ENCODE results near the gene CNTNAP2.
"Not testable (repeated sequence)": the region's sequence is repeated elsewhere in the genome, so short reads cannot be mapped to it uniquely, and the experiment has no call there.

The CNTNAP2 gene

GRCh38 chr7:148265896-148266295 is 2149.3 kb downstream of the CNTNAP2 start:
- DNase-seq (ENCODE audit: low read depth) = no peak

GRCh38 chr7:148266795-148267194 is 2150.2 kb downstream of the CNTNAP2 start:
- no peak for DNase-seq (ENCODE audit: low read depth)

DNA sequence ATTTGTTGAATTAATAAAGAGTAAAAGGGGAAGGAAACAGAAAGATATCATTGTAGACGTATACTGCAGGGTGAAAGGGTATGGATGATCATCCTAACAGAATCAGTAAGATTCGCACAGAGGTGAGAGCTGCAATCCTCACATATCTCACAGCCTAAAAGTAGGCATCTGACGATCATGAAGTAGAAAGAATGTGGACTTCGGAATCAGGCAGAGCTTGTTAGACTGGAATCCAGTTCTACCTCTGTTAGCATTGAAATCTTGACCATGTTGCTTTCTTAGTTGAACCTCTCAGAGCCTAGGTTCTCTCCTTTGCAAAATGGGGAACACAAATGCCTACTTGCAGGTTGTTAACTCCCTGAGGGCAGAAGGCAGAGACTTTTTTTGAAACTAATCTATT is 2154.0 kb downstream of the CNTNAP2 start:
- no peak for DNase-seq (ENCODE audit: low read depth)

DNA sequence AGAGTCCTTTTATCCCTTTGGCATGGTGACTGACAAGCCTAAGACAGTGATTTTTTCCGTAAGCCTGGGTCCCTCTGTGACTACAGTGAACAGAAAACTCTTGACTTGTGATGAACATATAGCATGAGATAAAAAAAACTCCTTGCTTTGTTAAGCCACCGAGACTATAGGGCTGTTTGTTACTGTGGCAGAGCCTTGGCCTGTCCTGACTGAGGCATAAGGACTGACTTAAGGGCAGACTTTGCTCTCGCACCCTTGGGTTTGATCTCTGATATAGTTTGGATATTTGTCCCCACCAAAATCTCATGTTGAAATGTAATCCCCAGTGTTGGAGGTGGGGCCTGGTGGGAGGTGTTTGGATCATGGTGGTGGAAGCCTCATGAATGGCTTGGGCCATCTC is 2157.5 kb downstream of the CNTNAP2 start:
- DNase-seq (ENCODE audit: low read depth) = no peak

DNA sequence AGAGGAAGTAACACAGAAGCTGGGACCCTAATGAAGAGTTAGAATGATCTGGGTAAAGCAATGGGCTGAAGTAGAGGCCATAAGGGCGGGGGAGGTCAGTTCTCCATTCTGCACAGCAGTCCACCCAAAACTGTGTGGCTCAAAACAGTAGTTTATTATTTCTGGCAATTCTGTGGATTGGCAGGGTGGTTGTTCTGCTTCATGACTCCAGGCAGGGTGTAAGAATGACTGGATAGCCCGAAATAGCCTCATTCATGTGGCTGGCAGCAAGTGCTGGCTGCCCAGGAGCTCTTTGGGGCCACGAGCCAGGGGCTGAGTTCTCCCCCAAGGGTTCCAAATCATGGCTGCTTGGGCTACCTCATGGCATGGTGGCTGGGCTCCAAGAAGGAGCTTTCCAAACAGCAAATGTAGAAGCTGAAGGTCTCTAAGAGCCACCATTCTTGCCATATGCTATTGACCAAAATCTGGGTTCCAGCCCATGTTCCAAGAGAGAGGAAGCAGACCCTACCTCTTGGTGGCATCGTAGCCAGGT is 2158.8 kb downstream of the CNTNAP2 start:
- no peak for DNase-seq (ENCODE audit: low read depth)

DNA sequence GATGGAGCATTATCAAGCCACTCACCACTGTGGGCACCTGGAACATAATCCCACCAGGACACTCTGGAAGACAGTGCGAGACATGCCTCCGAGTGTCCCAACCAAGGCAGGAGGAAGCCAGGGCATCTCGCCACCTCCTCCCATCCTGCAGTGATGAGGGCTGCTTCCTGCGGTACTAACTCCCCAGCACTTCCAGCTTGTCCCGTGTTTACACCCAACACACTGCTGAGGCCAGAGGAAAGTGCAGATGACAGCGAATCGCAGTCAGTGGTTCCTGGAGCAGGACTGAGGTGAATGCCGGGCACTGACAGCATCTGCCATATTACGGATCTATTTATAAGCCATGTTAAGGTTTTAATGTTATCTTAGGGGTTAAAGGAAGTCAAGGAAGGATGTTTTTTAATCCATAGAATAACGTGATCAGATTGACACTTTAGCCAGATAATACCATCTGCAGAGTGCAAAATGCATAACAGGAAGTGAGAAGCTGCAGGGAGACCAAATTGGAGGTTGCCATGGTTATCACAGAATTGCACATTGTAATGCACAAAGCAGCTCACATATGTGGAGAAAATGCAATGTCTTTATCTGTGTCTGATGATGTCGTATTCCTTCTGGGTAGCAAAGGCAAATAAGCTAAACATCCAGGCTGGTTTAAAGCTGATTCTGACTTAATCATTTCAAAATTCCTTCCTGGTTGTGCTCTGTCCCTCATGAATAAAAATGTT is 2159.9 kb downstream of the CNTNAP2 start:
- DNase-seq (ENCODE audit: low read depth) = no peak

DNA sequence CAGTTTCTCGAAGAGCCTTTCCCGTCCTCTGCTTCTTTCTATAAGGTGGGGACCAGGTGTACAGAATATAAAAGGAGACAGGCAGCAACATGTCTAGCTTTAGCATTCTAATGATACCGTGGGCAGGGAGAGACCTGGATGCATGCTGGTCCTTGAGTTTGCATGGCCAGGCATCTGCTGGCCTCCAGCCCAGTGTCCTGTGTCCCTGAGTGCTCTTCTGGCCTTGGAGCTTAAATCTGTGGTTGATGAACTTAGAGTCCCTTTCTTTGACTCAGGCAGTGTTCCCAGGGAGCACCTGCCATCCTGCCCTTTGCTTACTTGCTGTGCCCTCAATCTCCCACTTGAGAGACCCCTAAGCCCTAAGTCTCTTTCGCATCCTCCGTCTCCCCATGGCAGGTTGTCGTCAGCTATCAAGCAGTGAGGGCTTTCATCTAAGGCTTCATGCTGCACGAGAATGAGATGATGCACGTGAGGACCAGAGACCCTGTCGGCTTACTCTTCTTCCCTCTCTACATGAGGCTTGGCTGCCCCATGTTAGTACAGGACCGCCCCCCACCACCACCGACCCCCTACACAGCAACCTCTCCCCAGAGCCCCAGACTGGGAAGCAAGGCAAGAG is 2160.6 kb downstream of the CNTNAP2 start:
- no peak for DNase-seq (ENCODE audit: low read depth)

- no peak for DNase-seq (ENCODE audit: low read depth)
These were observed 2169.5 kb downstream of the CNTNAP2 start for GRCh38 chr7:148286150-148286549.

GRCh38 chr7:148287538-148287937 is 2170.9 kb downstream of the CNTNAP2 start:
- DNase-seq (ENCODE audit: low read depth) = no peak

- no peak for DNase-seq (ENCODE audit: low read depth)
These were observed 2172.1 kb downstream of the CNTNAP2 start for GRCh38 chr7:148288592-148289151.

GRCh38 chr7:148289630-148290029 is 2173.0 kb downstream of the CNTNAP2 start:
- DNase-seq (ENCODE audit: low read depth) = no peak

- DNase-seq (ENCODE audit: low read depth) = no peak
These were observed 2173.9 kb downstream of the CNTNAP2 start for GRCh38 chr7:148290538-148290937.

DNA sequence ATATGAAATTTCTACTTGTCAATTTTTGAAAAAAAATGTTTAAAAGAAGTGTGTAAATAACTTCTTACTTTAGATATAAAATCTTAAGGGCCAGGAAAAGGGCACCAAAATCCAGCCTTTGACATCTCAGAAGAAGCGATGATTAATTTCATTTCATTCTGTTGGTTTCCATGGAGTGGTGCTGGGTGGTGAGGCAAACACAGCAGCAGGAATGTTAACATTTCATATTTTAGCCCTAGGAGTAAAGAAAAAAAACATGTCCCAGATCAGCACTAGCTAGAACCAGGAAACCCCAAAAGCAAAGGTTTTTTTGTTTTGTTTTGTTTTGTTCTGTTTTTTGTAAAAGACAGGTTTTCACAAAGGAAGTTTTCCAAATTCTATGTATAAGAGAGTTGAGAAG is 2175.2 kb downstream of the CNTNAP2 start:
- DNase-seq (ENCODE audit: low read depth) = no peak

- no peak for DNase-seq (ENCODE audit: low read depth)
These were observed 2180.5 kb downstream of the CNTNAP2 start for GRCh38 chr7:148296994-148297644.

- DNase-seq (ENCODE audit: low read depth) = not testable (repeated sequence)
These were observed 2182.2 kb downstream of the CNTNAP2 start for GRCh38 chr7:148298768-148299167.

- no peak for DNase-seq (ENCODE audit: low read depth)
These were observed 2183.0 kb downstream of the CNTNAP2 start for GRCh38 chr7:148299350-148300276.

DNA sequence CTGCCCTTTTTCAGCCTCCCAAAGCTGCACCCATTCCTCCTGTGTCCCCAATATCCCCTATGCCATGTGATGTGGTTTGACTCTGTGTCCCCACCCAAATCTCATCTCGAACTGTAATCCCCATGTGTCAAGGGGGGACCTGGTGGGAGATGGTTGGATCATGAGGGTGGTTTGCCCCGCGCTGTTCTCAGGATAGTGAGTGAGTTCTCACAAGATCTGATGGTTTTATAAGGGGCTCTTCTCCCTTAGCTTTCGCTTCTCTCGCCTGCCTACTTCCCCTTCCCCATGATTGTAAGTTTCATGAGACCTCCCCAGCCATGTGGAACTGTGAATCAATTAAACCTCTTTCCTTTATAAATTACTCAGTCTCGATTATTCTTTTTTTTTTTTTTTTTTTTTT is 2185.8 kb downstream of the CNTNAP2 start:
- not testable (repeated sequence) for DNase-seq (ENCODE audit: low read depth)

GRCh38 chr7:148303295-148304082 is 2186.9 kb downstream of the CNTNAP2 start:
- DNase-seq (ENCODE audit: low read depth) = no peak

DNA sequence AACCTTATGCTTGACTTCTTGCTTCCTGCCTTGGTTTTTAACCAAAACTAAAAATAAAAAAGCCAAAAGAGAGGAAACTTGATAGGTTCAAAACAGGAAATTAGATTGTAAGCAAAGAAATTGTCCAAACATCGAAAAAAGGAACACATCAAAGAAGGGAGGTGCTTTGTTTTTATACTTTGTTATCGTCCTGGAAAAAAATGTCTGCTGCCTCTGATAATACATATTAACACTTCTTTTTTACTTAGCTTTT is 2187.4 kb downstream of the CNTNAP2 start:
- no peak for DNase-seq (ENCODE audit: low read depth)

GRCh38 chr7:148304456-148304855 is 2187.9 kb downstream of the CNTNAP2 start:
- DNase-seq (ENCODE audit: low read depth) = no peak

DNA sequence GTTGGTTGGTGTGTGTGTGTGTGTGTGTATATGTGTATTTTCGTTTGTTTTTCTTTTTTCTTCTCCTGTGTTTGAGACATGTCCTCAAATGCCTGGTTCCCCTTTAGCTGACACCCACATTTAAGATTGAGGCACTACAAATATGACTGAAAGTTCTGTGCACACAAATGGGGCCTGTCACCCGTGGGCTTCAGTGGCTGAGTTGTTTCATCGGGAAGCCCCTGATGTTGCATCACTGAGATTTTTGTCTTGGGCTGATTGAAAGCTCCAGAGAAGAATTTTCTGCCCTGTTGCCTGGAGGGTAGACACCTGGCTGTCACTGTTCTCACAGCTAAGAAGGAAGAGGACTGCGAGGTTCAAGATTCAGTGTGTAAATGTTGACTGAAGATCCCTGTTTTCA is 2190.2 kb downstream of the CNTNAP2 start:
- DNase-seq (ENCODE audit: low read depth) = no peak

All from stimulated activated CD8-positive, alpha-beta memory T cell treated with anti-CD3 and anti-CD28 coated beads, Interleukin-15, amount 100 ng/mL, for 24 hours (primary cell).